ENCODE data around the gene ADGRL2. TPM values are rescaled to one million over a fixed set of nuclear protein-coding genes. Genes with fewer than 3 reads are reported as not detected.

Gene ADGRL2
- total RNA-seq, 1 experiment from 2014 or later: 0.20 TPM

DNA sequence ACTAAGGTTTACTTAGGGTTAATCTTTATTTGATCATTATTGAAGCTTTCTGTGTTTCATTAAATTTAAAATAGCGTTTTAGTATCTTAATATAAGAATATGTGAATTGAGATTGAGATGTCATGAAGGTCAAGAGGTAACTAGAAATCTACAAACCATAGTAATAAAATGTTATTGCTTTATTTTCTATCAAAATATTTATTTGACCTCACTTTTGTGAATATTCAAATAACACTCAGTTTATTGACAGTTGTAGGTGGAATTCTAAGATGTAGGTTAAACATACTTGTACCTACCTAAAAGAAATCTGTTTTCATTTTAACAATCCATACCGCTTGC, 5.7 kb downstream of the ADGRL2 start:
- Histone ChIP-seq H2AFZ (ENCODE audit: low read depth, low read length, poor library complexity, severe bottlenecking) (no peak overlapping the region), H3K27ac (ENCODE audit: low read depth, low read length) (no peak overlapping the region), H3K4me1 (ENCODE audit: control insufficient read depth in 1 of 2, insufficient read depth in 2 of 2, low read length in 2 of 2) (no peaks in the 10 kb centered on the region; a peak in 1 of 4 replicates), H3K9me3 (ENCODE audit: control insufficient read depth in 1 of 2, insufficient read depth in 1 of 2, low read depth in 1 of 2, low read length in 2 of 2) (no peaks in the 10 kb centered on the region; a peak in 1 of 4 replicates), H4K20me1 (ENCODE audit: insufficient read depth) (no peaks in the 10 kb centered on the region), H3K4me2 (ENCODE audit: low read length) (no peak overlapping the region), H3K79me2 (ENCODE audit: insufficient read depth, low read length) (no peaks in the 10 kb centered on the region), H3K27me3 (ENCODE audit: insufficient read depth, low read length) (no peaks in the 10 kb centered on the region), H3K9ac (ENCODE audit: low read length) (no peak overlapping the region), H3K36me3 (ENCODE audit: control insufficient read depth in 1 of 2, insufficient read depth in 2 of 2, low read length in 2 of 2) (no peaks in the 10 kb centered on the region), H3K4me3 (replicated peaks in 1 of 2; ENCODE audit: low read depth in 1 of 2, low read length in 2 of 2) (no peak overlapping the region), H3K9me2 (ENCODE audit: insufficient read depth) (no peaks in the 10 kb centered on the region)
- TF ChIP-seq, protein P1, sequence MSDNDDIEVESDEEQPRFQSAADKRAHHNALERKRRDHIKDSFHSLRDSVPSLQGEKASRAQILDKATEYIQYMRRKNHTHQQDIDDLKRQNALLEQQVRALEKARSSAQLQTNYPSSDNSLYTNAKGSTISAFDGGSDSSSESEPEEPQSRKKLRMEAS (IDR thresholded peaks at IDR 0.05): no peak
- TF ChIP-seq POLR2A (IDR thresholded peaks at IDR 0.05; ENCODE audit: borderline replicate concordance, extremely low read depth, insufficient read depth, insufficient read length) (no peak), CEBPB (IDR thresholded peaks at IDR 0.05; ENCODE audit: low read depth) (no peak), SIN3A (IDR thresholded peaks at IDR 0.05; ENCODE audit: low read depth) (no peak), ELF1 (IDR thresholded peaks at IDR 0.05; ENCODE audit: borderline replicate concordance, low read depth) (no peak), FOSL1 (IDR thresholded peaks at IDR 0.05; ENCODE audit: low read depth) (no peak), ZNF274 (IDR thresholded peaks at IDR 0.05; ENCODE audit: low read depth, low read length) (no peak), EGR1 (IDR thresholded peaks at IDR 0.05; ENCODE audit: low read depth) (no peak), EZH2phosphoT487 (IDR thresholded peaks at IDR 0.05; ENCODE audit: borderline replicate concordance) (no peak), SP1 (IDR thresholded peaks at IDR 0.05; ENCODE audit: low read depth) (no peak), EZH2 (IDR thresholded peaks at IDR 0.05) (no peak)
- TF ChIP-seq, protein P2, sequence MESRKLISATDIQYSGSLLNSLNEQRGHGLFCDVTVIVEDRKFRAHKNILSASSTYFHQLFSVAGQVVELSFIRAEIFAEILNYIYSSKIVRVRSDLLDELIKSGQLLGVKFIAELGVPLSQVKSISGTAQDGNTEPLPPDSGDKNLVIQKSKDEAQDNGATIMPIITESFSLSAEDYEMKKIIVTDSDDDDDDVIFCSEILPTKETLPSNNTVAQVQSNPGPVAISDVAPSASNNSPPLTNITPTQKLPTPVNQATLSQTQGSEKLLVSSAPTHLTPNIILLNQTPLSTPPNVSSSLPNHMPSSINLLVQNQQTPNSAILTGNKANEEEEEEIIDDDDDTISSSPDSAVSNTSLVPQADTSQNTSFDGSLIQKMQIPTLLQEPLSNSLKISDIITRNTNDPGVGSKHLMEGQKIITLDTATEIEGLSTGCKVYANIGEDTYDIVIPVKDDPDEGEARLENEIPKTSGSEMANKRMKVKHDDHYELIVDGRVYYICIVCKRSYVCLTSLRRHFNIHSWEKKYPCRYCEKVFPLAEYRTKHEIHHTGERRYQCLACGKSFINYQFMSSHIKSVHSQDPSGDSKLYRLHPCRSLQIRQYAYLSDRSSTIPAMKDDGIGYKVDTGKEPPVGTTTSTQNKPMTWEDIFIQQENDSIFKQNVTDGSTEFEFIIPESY (IDR thresholded peaks at IDR 0.05; ENCODE audit: extremely low read depth, insufficient replicate concordance, low read length): no peak
- no TSS peak for BruUV-seq (replicated peaks)
- intact Hi-C loops (cut with micrococcal nuclease): no loop called here
- ChIA-PET CTCF (no interaction called here), POLR2A (no interaction called here), RAD21 (ENCODE audit: low non-redundant PET in 1 of 2, low total read pairs in 2 of 2, uncharacterized antibody in 2 of 2, unreplicated experiment in 2 of 2) (no interaction called here)
- no peak for DNase-seq (ENCODE audit: low read depth, low spot score)
- ATAC-seq: no peak
